ENCODE results near the gene ST8SIA1.

The ST8SIA1 gene

GRCh38 chr12:22254478-22254877 lies 80.0 kb downstream of the ST8SIA1 start (continued):
- TF ChIP-seq ZEB2 (tag by site-specific recombination; IDR thresholded peaks at IDR 0.05) (no peak), ZNF600 (tag by site-specific recombination; IDR thresholded peaks at IDR 0.05) (no peak)

- H3K36me3 ChIP-seq (ENCODE audit: control insufficient read depth in 2 of 2, insufficient read depth in 1 of 2, low read length in 2 of 2), result no peaks in the 10 kb centered on the region
- CTCF ChIA-PET, result no interaction called here
- POLR2A ChIA-PET, result no interaction called here
- H3K27ac ChIP-seq (ENCODE audit: extremely low read depth, low read depth, low read length), result no peak overlapping the region
- H3K4me1 ChIP-seq (ENCODE audit: control insufficient read depth, insufficient read depth, low read length), result no peaks in the 10 kb centered on the region
- H3K9me3 ChIP-seq (ENCODE audit: control insufficient read depth, insufficient read depth, low read depth, low read length), result no peaks in the 10 kb centered on the region
- H3K4me3 ChIP-seq (ENCODE audit: low read depth, low read length), result no peak overlapping the region
- no peak for TF ChIP-seq SP2 (tag by site-specific recombination; IDR thresholded peaks at IDR 0.05)
- TF ChIP-seq ZNF121 (tag by site-specific recombination; IDR thresholded peaks at IDR 0.05), result no peak
- TF ChIP-seq ZNF571 (tag by site-specific recombination; IDR thresholded peaks at IDR 0.05), result no peak
- TF ChIP-seq KLF1 (tag by site-specific recombination; IDR thresholded peaks at IDR 0.05), result no peak
- TF ChIP-seq ZNF174 (tag by site-specific recombination; IDR thresholded peaks at IDR 0.05), result no peak
- TF ChIP-seq ZNF555 (tag by site-specific recombination; conservative IDR thresholded peaks at IDR 0.05), result no peak
- no peak for TF ChIP-seq ZNF658 (tag by site-specific recombination; IDR thresholded peaks at IDR 0.05)
- TF ChIP-seq ZNF791 (tag by site-specific recombination; IDR thresholded peaks at IDR 0.05), result no peak
- TF ChIP-seq ZFP3 (tag by site-specific recombination; IDR thresholded peaks at IDR 0.05; ENCODE audit: low read depth), result no peak
- no peak for TF ChIP-seq REPIN1 (tag by site-specific recombination; IDR thresholded peaks at IDR 0.05; ENCODE audit: low read depth)
- TF ChIP-seq, protein P1, sequence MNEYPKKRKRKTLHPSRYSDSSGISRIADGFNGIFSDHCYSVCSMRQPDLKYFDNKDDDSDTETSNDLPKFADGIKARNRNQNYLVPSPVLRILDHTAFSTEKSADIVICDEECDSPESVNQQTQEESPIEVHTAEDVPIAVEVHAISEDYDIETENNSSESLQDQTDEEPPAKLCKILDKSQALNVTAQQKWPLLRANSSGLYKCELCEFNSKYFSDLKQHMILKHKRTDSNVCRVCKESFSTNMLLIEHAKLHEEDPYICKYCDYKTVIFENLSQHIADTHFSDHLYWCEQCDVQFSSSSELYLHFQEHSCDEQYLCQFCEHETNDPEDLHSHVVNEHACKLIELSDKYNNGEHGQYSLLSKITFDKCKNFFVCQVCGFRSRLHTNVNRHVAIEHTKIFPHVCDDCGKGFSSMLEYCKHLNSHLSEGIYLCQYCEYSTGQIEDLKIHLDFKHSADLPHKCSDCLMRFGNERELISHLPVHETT (tag by site-specific recombination; IDR thresholded peaks at IDR 0.05), result no peak
- no peak for TF ChIP-seq ZNF10 (tag by site-specific recombination; IDR thresholded peaks at IDR 0.05)
- TF ChIP-seq HOXA7 (CRISPR knock-in tag; IDR thresholded peaks at IDR 0.05; ENCODE audit: borderline replicate concordance), result no peak
- TF ChIP-seq, protein P2, sequence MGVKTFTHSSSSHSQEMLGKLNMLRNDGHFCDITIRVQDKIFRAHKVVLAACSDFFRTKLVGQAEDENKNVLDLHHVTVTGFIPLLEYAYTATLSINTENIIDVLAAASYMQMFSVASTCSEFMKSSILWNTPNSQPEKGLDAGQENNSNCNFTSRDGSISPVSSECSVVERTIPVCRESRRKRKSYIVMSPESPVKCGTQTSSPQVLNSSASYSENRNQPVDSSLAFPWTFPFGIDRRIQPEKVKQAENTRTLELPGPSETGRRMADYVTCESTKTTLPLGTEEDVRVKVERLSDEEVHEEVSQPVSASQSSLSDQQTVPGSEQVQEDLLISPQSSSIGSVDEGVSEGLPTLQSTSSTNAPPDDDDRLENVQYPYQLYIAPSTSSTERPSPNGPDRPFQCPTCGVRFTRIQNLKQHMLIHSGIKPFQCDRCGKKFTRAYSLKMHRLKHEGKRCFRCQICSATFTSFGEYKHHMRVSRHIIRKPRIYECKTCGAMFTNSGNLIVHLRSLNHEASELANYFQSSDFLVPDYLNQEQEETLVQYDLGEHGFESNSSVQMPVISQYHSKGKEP (tag by site-specific recombination; IDR thresholded peaks at IDR 0.05), result no peak
- no peak for TF ChIP-seq GFI1B (tag by site-specific recombination; IDR thresholded peaks at IDR 0.05)
- no peak for TF ChIP-seq ZNF391 (tag by site-specific recombination; IDR thresholded peaks at IDR 0.05; ENCODE audit: borderline replicate concordance, low read depth)
- TF ChIP-seq ZNF146 (tag by site-specific recombination; IDR thresholded peaks at IDR 0.05), result no peak
- no peak for TF ChIP-seq ZBTB48 (tag by site-specific recombination; IDR thresholded peaks at IDR 0.05)
- no peak for TF ChIP-seq KLF10 (tag by site-specific recombination; IDR thresholded peaks at IDR 0.05)
- TF ChIP-seq EGR2 (tag by site-specific recombination; IDR thresholded peaks at IDR 0.05; ENCODE audit: low read depth), result no peak
Observed at GRCh38 chr12:22252057-22252456, 82.5 kb downstream of the ST8SIA1 start.

GRCh38 chr12:22250762-22251161 lies 83.7 kb downstream of the ST8SIA1 start:
- Histone ChIP-seq H3K27ac (ENCODE audit: extremely low read depth, low read depth, low read length) (no peak overlapping the region), H3K9me3 (ENCODE audit: control insufficient read depth, insufficient read depth, low read depth, low read length) (no peaks in the 10 kb centered on the region), H3K4me1 (ENCODE audit: control insufficient read depth, insufficient read depth, low read length) (no peaks in the 10 kb centered on the region), H3K4me3 (ENCODE audit: low read depth, low read length) (no peak overlapping the region), H3K36me3 (ENCODE audit: control insufficient read depth in 2 of 2, insufficient read depth in 1 of 2, low read length in 2 of 2) (no peaks in the 10 kb centered on the region)
- ChIA-PET POLR2A (no interaction called here), CTCF (no interaction called here)
- TF ChIP-seq SP2 (tag by site-specific recombination; IDR thresholded peaks at IDR 0.05), result no peak
- no peak for TF ChIP-seq BCL11B (tag by site-specific recombination; IDR thresholded peaks at IDR 0.05; ENCODE audit: low read depth)
- TF ChIP-seq ZNF530 (tag by site-specific recombination; IDR thresholded peaks at IDR 0.05; ENCODE audit: low read depth), result no peak
- TF ChIP-seq GLIS1 (tag by site-specific recombination; IDR thresholded peaks at IDR 0.05), result no peak
- TF ChIP-seq SP3 (tag by site-specific recombination; IDR thresholded peaks at IDR 0.05), result no peak
- TF ChIP-seq ZNF350 (tag by site-specific recombination; IDR thresholded peaks at IDR 0.05), result no peak
- no peak for TF ChIP-seq ZNF362 (tag by site-specific recombination; IDR thresholded peaks at IDR 0.05)
- no peak for TF ChIP-seq EGR2 (tag by site-specific recombination; IDR thresholded peaks at IDR 0.05; ENCODE audit: low read depth)
- no peak for TF ChIP-seq MEIS1 (CRISPR knock-in tag; IDR thresholded peaks at IDR 0.05; ENCODE audit: borderline replicate concordance)
- no peak for TF ChIP-seq ZNF324 (tag by site-specific recombination; IDR thresholded peaks at IDR 0.05)
- TF ChIP-seq ZFHX2 (tag by site-specific recombination; conservative IDR thresholded peaks at IDR 0.05), result no peak
- no peak for TF ChIP-seq HOXD13 (CRISPR knock-in tag; IDR thresholded peaks at IDR 0.05; ENCODE audit: borderline replicate concordance)
- TF ChIP-seq ZEB2 (tag by site-specific recombination; IDR thresholded peaks at IDR 0.05), result no peak
